T-helper 9 cell (primary cell): Measurements from ENCODE around the gene CIB2.
"Not testable (repeated sequence)": the region's sequence is repeated elsewhere in the genome, so short reads cannot be mapped to it uniquely, and the experiment has no call there.

Source experiments
- DNase-seq: peaks from one replicate; pipeline ENCODE4 v3.0.0-alpha.2; 2020
- total RNA-seq, 2 donors: gene quantifications; one replicate each; lab custom pipeline; 2026; lab: John Stamatoyannopoulos, UW

The CIB2 gene
- total RNA-seq = 1.4 reads per million in 2 donors

- DNase-seq = peak; percentile 68
These were observed at the start of gene CIB2 for GRCh38 chr15:78131295-78132061. Gene CIB2 (minus strand): TSS chr15:78131445. CDS start chr15:78131215, 230 bp downstream.

GRCh38 chr15:78179906-78180305 is 48.7 kb upstream of the CIB2 start:
- DNase-seq = no peak

GRCh38 chr15:78179286-78179840 is 48.1 kb upstream of the CIB2 start:
- no peak for DNase-seq

GRCh38 chr15:78178064-78178463 is 46.8 kb upstream of the CIB2 start:
- no peak for DNase-seq

GRCh38 chr15:78177447-78177873 is 46.2 kb upstream of the CIB2 start:
- no peak for DNase-seq

- DNase-seq = no peak
These were observed 44.1 kb upstream of the CIB2 start for GRCh38 chr15:78175330-78175729.

GRCh38 chr15:78174401-78174800 is 43.2 kb upstream of the CIB2 start:
- DNase-seq = no peak

- DNase-seq = no peak
These were observed 40.7 kb upstream of the CIB2 start for GRCh38 chr15:78171864-78172472.

GRCh38 chr15:78170848-78171773 is 39.9 kb upstream of the CIB2 start:
- DNase-seq = no peak

- DNase-seq = no peak
These were observed 37.4 kb upstream of the CIB2 start for GRCh38 chr15:78168608-78169007.

GRCh38 chr15:78167227-78167888 is 36.1 kb upstream of the CIB2 start:
- DNase-seq = no peak

- DNase-seq = no peak
These were observed 32.8 kb upstream of the CIB2 start for GRCh38 chr15:78164010-78164409.

- DNase-seq = no peak
These were observed 30.8 kb upstream of the CIB2 start for GRCh38 chr15:78162038-78162437.

- no peak for DNase-seq
These were observed 28.1 kb upstream of the CIB2 start for GRCh38 chr15:78159395-78159794.

GRCh38 chr15:78157203-78157602 is 26.0 kb upstream of the CIB2 start:
- no peak for DNase-seq

- no peak for DNase-seq
These were observed 25.4 kb upstream of the CIB2 start for GRCh38 chr15:78156653-78157052.

GRCh38 chr15:78155355-78155939 is 24.2 kb upstream of the CIB2 start:
- no peak for DNase-seq

GRCh38 chr15:78154955-78155354 is 23.7 kb upstream of the CIB2 start:
- DNase-seq = no peak

- not testable (repeated sequence) for DNase-seq
These were observed 19.8 kb upstream of the CIB2 start for GRCh38 chr15:78151075-78151474.

- no peak for DNase-seq
These were observed 18.8 kb upstream of the CIB2 start for GRCh38 chr15:78149805-78150751.
